GM15510 (cell line): ENCODE results near the gene PTPRJ.

Experiments used
- POLR2A ChIP-seq: IDR thresholded peaks from 3 replicates; pipeline ENCODE4 v1.6.1; 2011; ENCODE audit warnings: borderline replicate concordance; ENCODE audit not compliant: insufficient read length; ENCODE audit errors: extremely low read depth

Gene PTPRJ

GRCh38 chr11:47980088-47980906 is at the start of gene PTPRJ:
Gene PTPRJ (plus strand): TSS chr11:47980559. CDS start chr11:47980913, 354 bp downstream.
- TF ChIP-seq POLR2A, result no peak

- TF ChIP-seq POLR2A, result no peak
Observed at GRCh38 chr11:47932544-47932943, 47.8 kb upstream of the PTPRJ start.

GRCh38 chr11:47938791-47939560 is 41.4 kb upstream of the PTPRJ start:
- TF ChIP-seq POLR2A, result no peak

- TF ChIP-seq POLR2A, result no peak
Observed at GRCh38 chr11:47940904-47941649, 39.3 kb upstream of the PTPRJ start.

- no peak for TF ChIP-seq POLR2A
Observed at GRCh38 chr11:47941907-47942558, 38.3 kb upstream of the PTPRJ start.

GRCh38 chr11:47943721-47944586 is 36.4 kb upstream of the PTPRJ start:
- no peak for TF ChIP-seq POLR2A

- TF ChIP-seq POLR2A, result no peak
Observed at GRCh38 chr11:47944632-47945031, 35.7 kb upstream of the PTPRJ start.

- no peak for TF ChIP-seq POLR2A
Observed at GRCh38 chr11:47946682-47947559, 33.4 kb upstream of the PTPRJ start.

GRCh38 chr11:47948137-47948536 is 32.2 kb upstream of the PTPRJ start:
- TF ChIP-seq POLR2A, result no peak

- no peak for TF ChIP-seq POLR2A
Observed at GRCh38 chr11:47950396-47950795, 30.0 kb upstream of the PTPRJ start.

GRCh38 chr11:47955061-47955755 is 25.2 kb upstream of the PTPRJ start:
- TF ChIP-seq POLR2A, result no peak

GRCh38 chr11:47960015-47960414 is 20.3 kb upstream of the PTPRJ start:
- no peak for TF ChIP-seq POLR2A

- TF ChIP-seq POLR2A, result no peak
Observed at GRCh38 chr11:47961383-47961782, 19.0 kb upstream of the PTPRJ start.

GRCh38 chr11:47964546-47964945 is 15.8 kb upstream of the PTPRJ start:
- no peak for TF ChIP-seq POLR2A
